GM12878 (cell line): ENCODE measurements around the gene KIAA1217. TPM values are rescaled to one million over a fixed set of nuclear protein-coding genes. Genes with fewer than 3 reads are reported as not detected.

Source experiments
- ATAC-seq: fragments of 200-7000 bp; cut with Tn5 transposase; 3 replicates; pipeline ENCODE4 v1.9.1; 2020; ENCODE audit warnings: mild to moderate bottlenecking, moderate library complexity
- BruUV-seq: library from RNA; stranded (reverse); fragments of 400-500 nt; replicated peaks from 2 replicates; lab custom pipeline; 2021; lab: Mats Ljungman, UMichigan
- CTCF ChIA-PET: fragments of 300-600 bp; sonication (Branson Sonifier 250); formaldehyde crosslinking; extraction: SDS; loops from one replicate; lab custom pipeline; 2021; ENCODE audit warnings: inconsistent platforms; lab: Yijun Ruan, JAX
- POLR2A ChIA-PET: fragments of 350-600 bp; formaldehyde crosslinking; extraction: SDS; loops from one replicate; lab custom pipeline; 2021; ENCODE audit warnings: inconsistent platforms; lab: Charles Lee
- RAD21 ChIA-PET: fragments of 300-600 bp; sonication (Branson Sonifier 250); formaldehyde crosslinking; loops from one replicate; lab custom pipeline; 2023; ENCODE audit warnings: antibody characterized with exemption; ENCODE audit not compliant: unreplicated experiment; lab: Charles Lee
- SMC1A ChIA-PET: fragments of 300-600 bp; sonication (Branson Sonifier 250); formaldehyde crosslinking; loops from one replicate; lab custom pipeline; 2023; ENCODE audit not compliant: unreplicated experiment, uncharacterized antibody; lab: Charles Lee
- DNase-seq: peaks from one replicate; pipeline ENCODE4 v3.0.0-alpha.2; 2011; ENCODE audit warnings: low read depth, low spot score
- FAIRE-seq: peaks from 3 replicates; lab custom pipeline; 2011; peaks lifted over from hg19 to GRCh38; lab: Jason Lieb, UNC
- H2AFZ ChIP-seq: 2 replicates; pipeline ENCODE4 v1.6.0; 2011; ENCODE audit warnings: low read depth, low read length, control low read depth; ENCODE audit not compliant: control insufficient read depth
- H3K27ac ChIP-seq: 2 replicates; pipeline ENCODE4 v1.5.1; 2011; ENCODE audit warnings: control low read depth; ENCODE audit not compliant: control insufficient read depth, insufficient read depth
- H3K27me3 ChIP-seq, 2 experiments: replicated peaks in 1 of 2; 2 replicates each; pipeline versions ENCODE4 v1.6.0 to v1.6.1; 2011; ENCODE audit warnings: low read length in 1 of 2; ENCODE audit not compliant: control insufficient read depth in 2 of 2, insufficient read depth in 2 of 2
- H3K36me3 ChIP-seq, 2 experiments: 2 replicates each; pipeline ENCODE4 v1.5.1; 2011; ENCODE audit warnings: low read length in 1 of 2; ENCODE audit not compliant: control insufficient read depth in 2 of 2, insufficient read depth in 2 of 2
- H3K4me1 ChIP-seq: 2 replicates; pipeline ENCODE4 v1.6.1; 2011; ENCODE audit warnings: mild to moderate bottlenecking, low read length, moderate library complexity, mixed read lengths; ENCODE audit not compliant: control insufficient read depth, insufficient read depth
- H3K4me2 ChIP-seq: 2 replicates; pipeline ENCODE4 v1.6.0; 2011; ENCODE audit warnings: control low read depth; ENCODE audit not compliant: control insufficient read depth, insufficient read depth
- H3K4me3 ChIP-seq: fragments of 200-600 bp; sonication (generic); 2 replicates; pipeline ENCODE4 v1.5.1; 2016
- H3K79me2 ChIP-seq: 2 replicates; pipeline ENCODE4 v1.6.0; 2011; ENCODE audit warnings: low read length; ENCODE audit not compliant: control insufficient read depth, insufficient read depth
- H3K9ac ChIP-seq: 2 replicates; pipeline ENCODE4 v1.8.0; 2011; ENCODE audit warnings: low read length, control low read depth, mixed read lengths; ENCODE audit not compliant: control insufficient read depth, insufficient read depth
- H3K9me3 ChIP-seq: replicated peaks from 3 replicates; pipeline ENCODE4 v1.5.1; 2011; ENCODE audit warnings: mild to moderate bottlenecking, low read length; ENCODE audit not compliant: control insufficient read depth, insufficient read depth
- H4K20me1 ChIP-seq: 2 replicates; pipeline ENCODE4 v1.6.0; 2011; ENCODE audit not compliant: control insufficient read depth, insufficient read depth
- CREM ChIP-seq: IDR thresholded peaks from 2 replicates; pipeline ENCODE4 v1.6.1; 2014; ENCODE audit warnings: antibody characterized with exemption, low read depth
- EGR1 ChIP-seq, 2 experiments: IDR thresholded peaks; 1 replicate in 1 of 2; 2 replicates in 1 of 2; pipeline ENCODE4 v1.6.1; 2011 to 2012; ENCODE audit warnings: low read depth in 2 of 2, low read length in 2 of 2, borderline replicate concordance in 1 of 2, mild to moderate bottlenecking in 1 of 2, moderate library complexity in 1 of 2
- IKZF2 ChIP-seq, 2 experiments: fragments of 450-650 bp; IDR thresholded peaks; 2 replicates each; pipeline ENCODE4 v1.6.1; 2017; ENCODE audit warnings: mild to moderate bottlenecking in 2 of 2, moderate library complexity in 2 of 2
- JUNB ChIP-seq: IDR thresholded peaks from 2 replicates; pipeline ENCODE4 v1.6.1; 2016; ENCODE audit warnings: antibody characterized with exemption, mild to moderate bottlenecking
- NFIC ChIP-seq: IDR thresholded peaks from 2 replicates; pipeline ENCODE4 v1.6.1; 2012; ENCODE audit warnings: low read depth, mild to moderate bottlenecking, inconsistent platforms, low read length, moderate library complexity
- POLR2A ChIP-seq: IDR thresholded peaks from 2 replicates; pipeline ENCODE4 v1.6.1; 2011; ENCODE audit warnings: low read depth, mild to moderate bottlenecking, low read length
- RAD21 ChIP-seq: IDR thresholded peaks from 2 replicates; pipeline ENCODE4 v1.6.1; 2011; ENCODE audit warnings: mild to moderate bottlenecking, low read depth, low read length, moderate library complexity; ENCODE audit not compliant: insufficient read depth
- RELA ChIP-seq: fragments of 450-650 bp; IDR thresholded peaks from 2 replicates; pipeline ENCODE4 v1.8.0; 2014; ENCODE audit warnings: borderline replicate concordance; ENCODE audit not compliant: partially characterized antibody
- RUNX3 ChIP-seq: IDR thresholded peaks from 2 replicates; pipeline ENCODE4 v1.6.1; 2012; ENCODE audit warnings: low read length, inconsistent platforms
- SMAD5 ChIP-seq: IDR thresholded peaks from 2 replicates; pipeline ENCODE4 v1.6.1; 2016; ENCODE audit warnings: antibody characterized with exemption, low read depth
- SPI1 ChIP-seq: IDR thresholded peaks from 2 replicates; pipeline ENCODE4 v1.6.1; 2011; ENCODE audit warnings: low read depth, mild to moderate bottlenecking, low read length, moderate library complexity, borderline replicate concordance; ENCODE audit not compliant: insufficient read depth
- SRF ChIP-seq, 2 experiments: IDR thresholded peaks; 2 replicates each; pipeline ENCODE4 v1.6.1; 2011; ENCODE audit warnings: low read depth in 2 of 2, low read length in 2 of 2, mild to moderate bottlenecking in 1 of 2, moderate library complexity in 1 of 2
- TBL1XR1 ChIP-seq: IDR thresholded peaks from 2 replicates; pipeline ENCODE4 v1.6.1; 2012; ENCODE audit warnings: low read depth, low read length, improper control_type of control experiment
- ZBTB40 ChIP-seq: fragments of 450-650 bp; IDR thresholded peaks from 2 replicates; pipeline ENCODE4 v1.6.1; 2016; ENCODE audit warnings: mild to moderate bottlenecking, moderate library complexity, borderline replicate concordance
- ZNF274 ChIP-seq: IDR thresholded peaks from one replicate; pipeline ENCODE4 v1.8.0; 2011; ENCODE audit not compliant: insufficient read length, insufficient read depth
- ZNF622 ChIP-seq: fragments of 450-650 bp; IDR thresholded peaks from 2 replicates; pipeline ENCODE4 v1.6.1; 2017; ENCODE audit warnings: mild to moderate bottlenecking, inconsistent platforms
- WGBS: methylation state at CpG from one replicate; pipeline ENCODE4 v1.1.6; 2016; ENCODE audit warnings: low lambda C conversion rate; ENCODE audit not compliant: insufficient replicate concordance, insufficient coverage; ENCODE audit errors: missing lambda C conversion rate; 5-methylcytosine and 5-hydroxymethylcytosine counted together
- in situ Hi-C: fragments of 300-500 bp; cut with MboI; formaldehyde crosslinking; loops from 9 replicates; pipeline ENCODE4 v1.14.3; 2018; ENCODE audit warnings: mixed read lengths
- intact Hi-C: fragments of 100-400 bp; cut with micrococcal nuclease; formaldehyde crosslinking; loops from one replicate; pipeline ENCODE4 v1.14.2; 2022; ENCODE audit not compliant: unreplicated experiment
- polyA plus RNA-seq, 11 experiments: library from polyadenylated mRNA; depleted of rRNA in 4 of 11; unstranded in 6 of 11; stranded (reverse) in 5 of 11; fragments of >200 nt; fragmentation: Nextera tagmentation in 4 of 11; fragmentation: Illumina TruSeq in 1 of 11; extraction: Ambion mirVana in 4 of 11; extraction: Trizol in 1 of 11; gene quantifications; 1 replicate in 1 of 11; 2 replicates in 10 of 11; pipeline versions ENCODE4 v1.2.1 to v1.2.3, GENCODE V29; 2011 to 2016; ENCODE audit warnings: inconsistent platforms in 2 of 11, missing spikeins in 2 of 11, low read depth in 1 of 11
- total RNA-seq, 4 experiments: library from RNA; depleted of rRNA in 3 of 4; stranded (reverse); fragments of >200 nt in 3 of 4; fragmentation: Illumina TruSeq in 1 of 4; extraction: Trizol in 1 of 4; gene quantifications; 2 replicates each; pipeline versions ENCODE4 v1.2.1 to v1.2.3, GENCODE V29; 2013 to 2021

Gene KIAA1217
- total and polyA plus RNA-seq, 10 of the 15 experiments (the other 5 are each of a cell fraction or from before 2014, with no cell fraction given): 0.57 to 3.8 (median 2.1) TPM

- TF ChIP-seq JUNB (no peak), POLR2A (no peak), IKZF2 (IDR thresholded peaks at IDR 0.05) (no peak), SRF (IDR thresholded peaks at IDR 0.05; ENCODE audit: low read depth in 2 of 2, low read length in 2 of 2) (no peak), SMAD5 (no peak), EGR1 (IDR thresholded peaks at IDR 0.05; ENCODE audit: borderline replicate concordance in 1 of 2, low read depth in 2 of 2, low read length in 2 of 2) (no peak), NFIC (no peak), SPI1 (no peak), RELA (no peak), RAD21 (no peak)
These were observed 134.7 kb downstream of the KIAA1217 start (continued) for GRCh38 chr10:24343686-24344085.

- BruUV-seq: no TSS peak
- H3K4me2 ChIP-seq: no peak overlapping the region
- no peak overlapping the region for H2AFZ ChIP-seq
- no peak for DNase-seq
- TF ChIP-seq RUNX3 (peak; percentile 39; the same call in 1 of the 2 replicates), ZBTB40 (no peak), ZNF274 (no peak), CREM (no peak), TBL1XR1 (no peak), ZNF622 (no peak)
- TF ChIP-seq, all 136 proteins: peak for 1
- no peaks in the 10 kb centered on the region for H4K20me1 ChIP-seq
- in situ Hi-C loops (no loop called here), intact Hi-C loops (no loop called here)
- no peaks in the 10 kb centered on the region for H3K27me3 ChIP-seq
- ChIA-PET SMC1A (interaction anchor here (0.6 to 4.6 kb wide), 6 partner anchors 10 to 134 kb away, joined by 3 to 16 read pairs (median 4); partner anchors contain the start of gene KIAA1217), RAD21 (interaction anchor here (0.8 kb wide), 1 partner anchor 34 kb away, joined by 4 read pairs; no protein-coding TSS in a partner anchor), CTCF (interaction anchor here (1.3 to 2.0 kb wide), 4 partner anchors 15 to 349 kb away, joined by 3 to 8 read pairs (median 5); no protein-coding TSS in a partner anchor), POLR2A (interaction anchor here (1.4 kb wide), 1 partner anchor 24 kb away, joined by 3 read pairs; no protein-coding TSS in a partner anchor)
- no peaks in the 10 kb centered on the region for H3K36me3 ChIP-seq
- H3K9ac ChIP-seq: no peak overlapping the region
- no peaks in the 10 kb centered on the region; the same call in 2 of the 3 replicates for H3K9me3 ChIP-seq
- H3K4me3 ChIP-seq: no peak overlapping the region
- ATAC-seq: peak; percentile 40; the same call in 2 of the 3 replicates
- H3K27ac ChIP-seq: no peak overlapping the region
- FAIRE-seq: no peak
- no peaks in the 10 kb centered on the region for H3K4me1 ChIP-seq
- WGBS: 32% methylated on average over 4 of the region's 4 CpGs
- no peaks in the 10 kb centered on the region for H3K79me2 ChIP-seq
These were observed 135.3 kb downstream of the KIAA1217 start for GRCh38 chr10:24344279-24344678.
